Neural cell (in vitro differentiated cells): ENCODE measurements around the gene NTN4. TPM values are rescaled to one million over a fixed set of nuclear protein-coding genes. Genes with fewer than 3 reads are reported as not detected.

ENCODE experiments used
- H2AFZ ChIP-seq: fragments of 200-600, 300-800 bp; sonication (generic), shearing (Covaris generic); 2 replicates; pipeline ENCODE4 v1.6.0; 2014; ENCODE audit warnings: low read depth, mild to moderate bottlenecking, antibody characterized with exemption, low read length, moderate library complexity
- H3F3A ChIP-seq: fragments of 200-600 bp; shearing (Covaris generic); 2 replicates; pipeline ENCODE4 v1.6.1; 2016; ENCODE audit warnings: mild to moderate bottlenecking, moderate library complexity, mixed read lengths, antibody characterized with exemption, low read length; ENCODE audit not compliant: insufficient read depth, poor library complexity, severe bottlenecking
- H3K27ac ChIP-seq: fragments of 200-600, 300-800 bp; sonication (generic), shearing (Covaris generic); 2 replicates; pipeline ENCODE4 v1.5.1; 2014; ENCODE audit warnings: mild to moderate bottlenecking, low read length, moderate library complexity
- H3K27me3 ChIP-seq: fragments of 300-800, 200-600 bp; sonication (generic), shearing (Covaris generic); 2 replicates; pipeline ENCODE4 v1.6.0; 2014; ENCODE audit warnings: mild to moderate bottlenecking, low read depth, low read length, moderate library complexity; ENCODE audit not compliant: insufficient read depth
- H3K36me3 ChIP-seq: fragments of 300-800, 200-600 bp; sonication (generic), shearing (Covaris generic); 2 replicates; pipeline ENCODE4 v1.5.1; 2014; ENCODE audit warnings: mild to moderate bottlenecking, antibody characterized with exemption, low read length, moderate library complexity; ENCODE audit not compliant: insufficient read depth
- H3K4me2 ChIP-seq: fragments of 300-800, 200-600 bp; sonication (generic), shearing (Covaris generic); 2 replicates; pipeline ENCODE4 v1.6.0; 2014; ENCODE audit warnings: mild to moderate bottlenecking, low read length
- H3K4me3 ChIP-seq: fragments of 300-800, 200-600 bp; sonication (generic), shearing (Covaris generic); 2 replicates; pipeline ENCODE4 v1.5.1; 2014; ENCODE audit warnings: mild to moderate bottlenecking, low read length, moderate library complexity
- H3K79me2 ChIP-seq: fragments of 200-600 bp; shearing (Covaris generic); replicated peaks from 2 replicates; pipeline ENCODE4 v1.6.0; 2014; ENCODE audit warnings: mild to moderate bottlenecking, low read length, moderate library complexity; ENCODE audit not compliant: insufficient read depth
- H3K9ac ChIP-seq: fragments of 300-800, 200-600 bp; sonication (generic), shearing (Covaris generic); 2 replicates; pipeline ENCODE4 v1.6.1; 2016; ENCODE audit warnings: mild to moderate bottlenecking, low read length, mixed read lengths
- H3K9me2 ChIP-seq: fragments of 200-600 bp; shearing (Covaris generic); 2 replicates; pipeline ENCODE4 v1.6.1; 2016; ENCODE audit warnings: mild to moderate bottlenecking, low read length, mixed read lengths; ENCODE audit not compliant: insufficient read depth
- H3K9me3 ChIP-seq: fragments of 200-600, 300-800 bp; sonication (generic), shearing (Covaris generic); 2 replicates; pipeline ENCODE4 v1.6.1; 2016; ENCODE audit warnings: mild to moderate bottlenecking, mixed run types, low read length, moderate library complexity, mixed read lengths
- H4K20me1 ChIP-seq: fragments of 200-600 bp; shearing (Covaris generic); 2 replicates; pipeline ENCODE4 v1.6.1; 2016; ENCODE audit warnings: mild to moderate bottlenecking, mixed run types; ENCODE audit not compliant: insufficient read depth
- EP300 ChIP-seq: fragments of 450-650 bp; conservative IDR thresholded peaks from 2 replicates; pipeline ENCODE4 v1.6.1; 2014; ENCODE audit warnings: antibody characterized with exemption, mild to moderate bottlenecking, moderate library complexity; ENCODE audit not compliant: poor library complexity, severe bottlenecking
- EZH2 ChIP-seq: fragments of 200-600, 300-800 bp; shearing (Covaris generic), sonication (generic); IDR thresholded peaks from 2 replicates; pipeline ENCODE4 v1.6.1; 2014; ENCODE audit warnings: antibody characterized with exemption, low read length, borderline replicate concordance, mild to moderate bottlenecking; ENCODE audit not compliant: insufficient read depth, poor library complexity, severe bottlenecking
- MXI1 ChIP-seq: fragments of 450-650 bp; conservative IDR thresholded peaks from 2 replicates; pipeline ENCODE4 v1.6.1; 2014; ENCODE audit warnings: antibody characterized with exemption, mild to moderate bottlenecking; ENCODE audit not compliant: poor library complexity, severe bottlenecking
- POLR2AphosphoS5 ChIP-seq: IDR thresholded peaks from 2 replicates; pipeline ENCODE4 v1.6.1; 2012
- RAD21 ChIP-seq: fragments of 450-650 bp; conservative IDR thresholded peaks from 2 replicates; pipeline ENCODE4 v1.6.1; 2014; ENCODE audit warnings: antibody characterized with exemption, mild to moderate bottlenecking, moderate library complexity
- SMC3 ChIP-seq: fragments of 450-650 bp; conservative IDR thresholded peaks from 2 replicates; pipeline ENCODE4 v1.6.1; 2014; ENCODE audit warnings: antibody characterized with exemption, mild to moderate bottlenecking, moderate library complexity; ENCODE audit not compliant: poor library complexity
- TAF1 ChIP-seq: IDR thresholded peaks from 2 replicates; pipeline ENCODE4 v1.6.1; 2012; ENCODE audit warnings: low read depth
- polyA plus RNA-seq: library from polyadenylated mRNA; depleted of rRNA; stranded (reverse); fragments of >200 nt; gene quantifications from 2 replicates; pipeline ENCODE4 v1.2.3, GENCODE V29; 2014
- TF ChIP-seq, protein P1 (sequence below): IDR thresholded peaks from 2 replicates; pipeline ENCODE4 v1.6.1; 2012; ENCODE audit warnings: borderline replicate concordance
- TF ChIP-seq, protein P2 (sequence below): fragments of 450-650 bp; IDR thresholded peaks from 2 replicates; pipeline ENCODE4 v1.5.1; 2014; ENCODE audit warnings: antibody characterized with exemption, mild to moderate bottlenecking, moderate library complexity; ENCODE audit not compliant: poor library complexity, severe bottlenecking

Gene NTN4
- polyA plus RNA-seq, 1 donor from 2014 or later, result 12.4 TPM

DNA sequence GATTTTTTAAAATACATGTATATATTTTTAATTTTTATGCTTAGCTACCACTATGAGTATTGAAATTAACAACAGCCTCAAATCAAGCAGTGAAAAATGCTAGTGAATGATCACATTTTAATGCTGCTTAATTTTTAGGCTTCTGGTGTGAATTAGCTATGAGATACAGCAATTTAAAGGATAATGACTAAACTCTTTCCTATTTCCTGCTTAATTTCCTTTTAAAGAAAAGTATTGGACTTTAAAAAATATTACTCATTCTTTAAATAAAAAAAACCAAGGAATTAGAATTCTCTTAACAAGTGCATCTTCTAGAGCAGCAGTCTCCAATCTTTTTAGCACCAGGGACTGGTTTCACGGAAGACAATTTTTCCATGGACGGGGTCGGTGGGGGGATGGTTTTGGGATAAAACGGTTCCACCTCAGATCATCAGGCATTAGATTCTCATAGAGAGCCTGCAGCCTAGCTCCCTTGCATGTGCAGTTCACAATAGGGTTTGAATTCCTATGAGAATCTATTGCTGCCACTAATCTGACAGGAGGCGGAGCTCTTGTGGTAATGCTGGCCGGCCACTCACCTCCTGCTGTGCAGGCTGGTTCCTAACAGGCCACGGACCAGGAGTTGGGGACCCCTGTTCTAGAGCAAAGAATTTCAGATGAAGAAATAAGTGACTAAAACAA, 18.6 kb upstream of the NTN4 start:
- no peak overlapping the region for H3K9ac ChIP-seq

DNA sequence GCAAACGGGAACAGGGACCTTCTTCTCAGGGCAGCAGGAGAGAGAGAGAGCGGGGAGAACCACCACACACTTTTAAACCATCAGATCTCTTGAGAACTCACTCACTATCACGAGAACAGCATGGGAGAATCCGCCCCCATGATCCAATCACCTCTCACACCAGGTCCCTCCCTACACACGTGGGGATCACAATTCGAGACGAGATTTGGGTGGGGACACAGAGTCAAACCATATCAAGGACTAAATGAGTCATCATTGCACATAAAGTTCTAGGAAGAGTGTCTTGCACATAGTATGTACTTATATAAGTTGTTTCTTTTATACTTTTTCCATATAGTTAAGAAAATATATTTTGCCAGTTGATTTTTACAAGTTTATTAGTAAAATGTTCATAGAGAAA, 17.6 kb upstream of the NTN4 start:
- TF ChIP-seq RAD21 (no peak), MXI1 (no peak), EP300 (no peak), EZH2 (no peak), SMC3 (no peak), TAF1 (no peak), POLR2AphosphoS5 (no peak)
- TF ChIP-seq, protein P1, sequence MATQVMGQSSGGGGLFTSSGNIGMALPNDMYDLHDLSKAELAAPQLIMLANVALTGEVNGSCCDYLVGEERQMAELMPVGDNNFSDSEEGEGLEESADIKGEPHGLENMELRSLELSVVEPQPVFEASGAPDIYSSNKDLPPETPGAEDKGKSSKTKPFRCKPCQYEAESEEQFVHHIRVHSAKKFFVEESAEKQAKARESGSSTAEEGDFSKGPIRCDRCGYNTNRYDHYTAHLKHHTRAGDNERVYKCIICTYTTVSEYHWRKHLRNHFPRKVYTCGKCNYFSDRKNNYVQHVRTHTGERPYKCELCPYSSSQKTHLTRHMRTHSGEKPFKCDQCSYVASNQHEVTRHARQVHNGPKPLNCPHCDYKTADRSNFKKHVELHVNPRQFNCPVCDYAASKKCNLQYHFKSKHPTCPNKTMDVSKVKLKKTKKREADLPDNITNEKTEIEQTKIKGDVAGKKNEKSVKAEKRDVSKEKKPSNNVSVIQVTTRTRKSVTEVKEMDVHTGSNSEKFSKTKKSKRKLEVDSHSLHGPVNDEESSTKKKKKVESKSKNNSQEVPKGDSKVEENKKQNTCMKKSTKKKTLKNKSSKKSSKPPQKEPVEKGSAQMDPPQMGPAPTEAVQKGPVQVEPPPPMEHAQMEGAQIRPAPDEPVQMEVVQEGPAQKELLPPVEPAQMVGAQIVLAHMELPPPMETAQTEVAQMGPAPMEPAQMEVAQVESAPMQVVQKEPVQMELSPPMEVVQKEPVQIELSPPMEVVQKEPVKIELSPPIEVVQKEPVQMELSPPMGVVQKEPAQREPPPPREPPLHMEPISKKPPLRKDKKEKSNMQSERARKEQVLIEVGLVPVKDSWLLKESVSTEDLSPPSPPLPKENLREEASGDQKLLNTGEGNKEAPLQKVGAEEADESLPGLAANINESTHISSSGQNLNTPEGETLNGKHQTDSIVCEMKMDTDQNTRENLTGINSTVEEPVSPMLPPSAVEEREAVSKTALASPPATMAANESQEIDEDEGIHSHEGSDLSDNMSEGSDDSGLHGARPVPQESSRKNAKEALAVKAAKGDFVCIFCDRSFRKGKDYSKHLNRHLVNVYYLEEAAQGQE, result no peak
- TF ChIP-seq, protein P2, sequence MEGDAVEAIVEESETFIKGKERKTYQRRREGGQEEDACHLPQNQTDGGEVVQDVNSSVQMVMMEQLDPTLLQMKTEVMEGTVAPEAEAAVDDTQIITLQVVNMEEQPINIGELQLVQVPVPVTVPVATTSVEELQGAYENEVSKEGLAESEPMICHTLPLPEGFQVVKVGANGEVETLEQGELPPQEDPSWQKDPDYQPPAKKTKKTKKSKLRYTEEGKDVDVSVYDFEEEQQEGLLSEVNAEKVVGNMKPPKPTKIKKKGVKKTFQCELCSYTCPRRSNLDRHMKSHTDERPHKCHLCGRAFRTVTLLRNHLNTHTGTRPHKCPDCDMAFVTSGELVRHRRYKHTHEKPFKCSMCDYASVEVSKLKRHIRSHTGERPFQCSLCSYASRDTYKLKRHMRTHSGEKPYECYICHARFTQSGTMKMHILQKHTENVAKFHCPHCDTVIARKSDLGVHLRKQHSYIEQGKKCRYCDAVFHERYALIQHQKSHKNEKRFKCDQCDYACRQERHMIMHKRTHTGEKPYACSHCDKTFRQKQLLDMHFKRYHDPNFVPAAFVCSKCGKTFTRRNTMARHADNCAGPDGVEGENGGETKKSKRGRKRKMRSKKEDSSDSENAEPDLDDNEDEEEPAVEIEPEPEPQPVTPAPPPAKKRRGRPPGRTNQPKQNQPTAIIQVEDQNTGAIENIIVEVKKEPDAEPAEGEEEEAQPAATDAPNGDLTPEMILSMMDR, result no peak
- Histone ChIP-seq H2AFZ (no peak overlapping the region), H4K20me1 (no peaks in the 10 kb centered on the region), H3K9ac (no peak overlapping the region), H3K9me2 (no peaks in the 10 kb centered on the region), H3K79me2 (no peaks in the 10 kb centered on the region), H3K27me3 (no peaks in the 10 kb centered on the region), H3K9me3 (no peaks in the 10 kb centered on the region), H3K36me3 (no peaks in the 10 kb centered on the region), H3K27ac (no peak overlapping the region), H3K4me2 (no peak overlapping the region), H3K4me3 (no peak overlapping the region), H3F3A (no peaks in the 10 kb centered on the region)

More for the DNA sequence above, 18.6 kb upstream of the NTN4 start:
- no peak overlapping the region for H3K4me3 ChIP-seq
- no peaks in the 10 kb centered on the region for H4K20me1 ChIP-seq
- H3K9me2 ChIP-seq, result no peaks in the 10 kb centered on the region
- H2AFZ ChIP-seq, result no peak overlapping the region
- no peaks in the 10 kb centered on the region for H3K9me3 ChIP-seq
- H3F3A ChIP-seq, result no peaks in the 10 kb centered on the region
- no peaks in the 10 kb centered on the region for H3K79me2 ChIP-seq
- no peak overlapping the region for H3K27ac ChIP-seq
- no peak overlapping the region for H3K4me2 ChIP-seq
- no peaks in the 10 kb centered on the region for H3K27me3 ChIP-seq
- H3K36me3 ChIP-seq, result no peaks in the 10 kb centered on the region
- TF ChIP-seq SMC3 (no peak), EZH2 (no peak), RAD21 (no peak), EP300 (no peak)
